Parathyroid adenoma (tissue), 2 donors: Measurements from ENCODE around the gene PKNOX2.
A peak's percentile ranks its signal among the peaks of the same experiment; 100 is the strongest.

Experiments used
- H2AFZ ChIP-seq: fragments of 300-600 bp; sonication (generic); one replicate; pipeline ENCODE4 v1.7.0; 2017; ENCODE audit warnings: antibody characterized with exemption, mild to moderate bottlenecking
- H3K27ac ChIP-seq: fragments of 300-600 bp; sonication (generic); one replicate; pipeline ENCODE4 v1.7.0; 2017
- H3K27me3 ChIP-seq: fragments of 300-600 bp; sonication (generic); one replicate; pipeline ENCODE4 v1.7.0; 2017; ENCODE audit warnings: low read length; ENCODE audit not compliant: control insufficient read depth, insufficient read depth
- H3K36me3 ChIP-seq: fragments of 300-600 bp; sonication (generic); one replicate; pipeline ENCODE4 v1.7.0; 2017; ENCODE audit warnings: low read length; ENCODE audit not compliant: control insufficient read depth, insufficient read depth
- H3K4me1 ChIP-seq: fragments of 300-600 bp; sonication (generic); one replicate; pipeline ENCODE4 v1.7.0; 2017; ENCODE audit warnings: control low read depth
- H3K4me2 ChIP-seq: fragments of 300-600 bp; sonication (generic); one replicate; pipeline ENCODE4 v1.7.0; 2017; ENCODE audit warnings: low read length
- H3K4me3 ChIP-seq: fragments of 300-600 bp; sonication (generic); one replicate; pipeline ENCODE4 v1.7.0; 2017; ENCODE audit warnings: low read depth, low read length
- H3K79me2 ChIP-seq: fragments of 300-600 bp; sonication (generic); one replicate; pipeline ENCODE4 v1.7.0; 2017; ENCODE audit warnings: control low read depth
- H3K9ac ChIP-seq: fragments of 300-600 bp; sonication (generic); one replicate; pipeline ENCODE4 v1.7.0; 2017; ENCODE audit warnings: mild to moderate bottlenecking
- H3K9me3 ChIP-seq: fragments of 300-600 bp; sonication (generic); one replicate; pipeline ENCODE4 v1.7.0; 2017; ENCODE audit warnings: low read length; ENCODE audit not compliant: control insufficient read depth
- CTCF ChIP-seq: fragments of 300-600 bp; sonication (generic); IDR thresholded peaks from one replicate; pipeline ENCODE4 v1.7.0; 2017; ENCODE audit warnings: antibody characterized with exemption, mild to moderate bottlenecking
- donor health status: primary hyperparathyroidism.

The PKNOX2 gene

DNA sequence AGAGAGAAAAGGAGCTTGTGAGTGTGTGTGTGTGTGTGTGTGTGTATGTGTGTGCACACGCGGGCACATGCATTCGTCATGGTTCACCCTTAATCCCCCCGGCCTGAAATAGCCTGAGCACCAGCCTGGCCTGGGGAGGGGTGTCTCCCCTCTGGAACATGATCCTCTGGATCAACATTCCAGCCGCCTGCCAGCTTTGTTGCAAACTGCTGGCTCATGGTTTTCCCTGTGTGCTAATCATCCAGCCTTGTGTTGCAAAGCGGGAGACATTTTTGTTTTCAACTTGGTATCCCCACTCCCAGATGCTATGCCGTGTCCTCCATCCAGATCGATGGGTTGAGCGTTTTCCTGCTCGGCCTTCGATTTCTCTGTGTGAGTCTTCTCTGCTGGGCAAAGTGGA, 237.2 kb downstream of the PKNOX2 start:
- Histone ChIP-seq H2AFZ (no peak overlapping the region), H3K27ac (no peak overlapping the region), H3K9me3 (no peaks in the 10 kb centered on the region), H3K9ac (no peak overlapping the region), H3K79me2 (no peaks in the 10 kb centered on the region), H3K4me1 (no peaks in the 10 kb centered on the region), H3K36me3 (no peaks in the 10 kb centered on the region), H3K4me3 (no peak overlapping the region), H3K4me2 (no peak overlapping the region), H3K27me3 (no peaks in the 10 kb centered on the region)
- no peak for TF ChIP-seq CTCF

- Histone ChIP-seq H3K27ac (no peak overlapping the region), H3K9me3 (no peaks in the 10 kb centered on the region), H3K4me1 (no peaks in the 10 kb centered on the region), H2AFZ (no peak overlapping the region), H3K79me2 (no peaks in the 10 kb centered on the region), H3K4me2 (no peak overlapping the region), H3K9ac (no peak overlapping the region), H3K36me3 (no peaks in the 10 kb centered on the region), H3K27me3 (no peaks in the 10 kb centered on the region), H3K4me3 (no peak overlapping the region)
- no peak for TF ChIP-seq CTCF
These were observed 237.9 kb downstream of the PKNOX2 start for GRCh38 chr11:125402435-125402834.

DNA sequence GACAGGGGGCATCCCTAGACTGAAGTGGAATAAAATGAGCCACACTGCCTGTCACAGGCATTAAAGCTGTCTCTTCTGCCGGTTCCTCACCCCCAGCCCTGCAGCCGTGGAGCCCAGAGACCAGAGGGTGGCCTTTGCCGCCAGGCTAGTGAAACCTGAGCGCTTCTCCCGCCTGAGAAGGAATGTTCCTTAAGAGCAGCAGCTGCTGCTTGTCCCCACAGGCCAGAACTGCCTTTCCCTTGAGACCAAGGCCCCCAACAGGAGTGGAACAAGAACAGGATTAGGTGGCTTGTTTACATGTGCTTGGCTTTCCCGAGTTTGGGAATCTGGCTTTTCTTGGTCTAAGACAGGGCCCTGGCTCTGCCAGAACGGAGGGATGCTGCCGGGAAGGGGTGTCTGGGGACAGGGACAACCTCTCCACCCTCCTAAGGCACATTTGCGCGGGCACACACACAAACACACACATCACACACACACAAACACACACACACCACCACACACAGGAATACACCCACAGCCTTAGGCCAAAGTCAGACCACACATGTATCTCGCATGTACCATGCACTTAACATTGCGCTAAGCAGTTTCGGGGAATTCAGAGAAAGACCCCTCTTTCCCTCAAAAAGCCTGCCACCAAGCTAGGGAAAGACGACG, 239.7 kb downstream of the PKNOX2 start:
- H3K27me3 ChIP-seq, result no peaks in the 10 kb centered on the region
- H3K4me3 ChIP-seq, result no peak overlapping the region
- no peaks in the 10 kb centered on the region for H3K4me1 ChIP-seq
- H3K79me2 ChIP-seq, result no peaks in the 10 kb centered on the region
- no peak for TF ChIP-seq CTCF
- H3K36me3 ChIP-seq, result no peaks in the 10 kb centered on the region
- H3K9me3 ChIP-seq, result no peaks in the 10 kb centered on the region
- H3K27ac ChIP-seq, result no peak overlapping the region
- no peak overlapping the region for H3K4me2 ChIP-seq
- H2AFZ ChIP-seq, result peak overlapping the region; percentile 33
- H3K9ac ChIP-seq, result no peak overlapping the region

- Histone ChIP-seq H2AFZ (peak overlapping the region; percentile 33), H3K27ac (no peak overlapping the region), H3K9ac (no peak overlapping the region), H3K36me3 (no peaks in the 10 kb centered on the region), H3K27me3 (no peaks in the 10 kb centered on the region), H3K4me2 (no peak overlapping the region), H3K9me3 (no peaks in the 10 kb centered on the region), H3K4me3 (no peak overlapping the region), H3K79me2 (no peaks in the 10 kb centered on the region), H3K4me1 (no peaks in the 10 kb centered on the region)
- TF ChIP-seq CTCF, result peak; percentile 76
These were observed 240.6 kb downstream of the PKNOX2 start for GRCh38 chr11:125404811-125405790.
